ENCODE measurements around the gene RASA4.
"Not testable (repeated sequence)": the region's sequence is repeated elsewhere in the genome, so short reads cannot be mapped to it uniquely, and the experiment has no call there.

DNA sequence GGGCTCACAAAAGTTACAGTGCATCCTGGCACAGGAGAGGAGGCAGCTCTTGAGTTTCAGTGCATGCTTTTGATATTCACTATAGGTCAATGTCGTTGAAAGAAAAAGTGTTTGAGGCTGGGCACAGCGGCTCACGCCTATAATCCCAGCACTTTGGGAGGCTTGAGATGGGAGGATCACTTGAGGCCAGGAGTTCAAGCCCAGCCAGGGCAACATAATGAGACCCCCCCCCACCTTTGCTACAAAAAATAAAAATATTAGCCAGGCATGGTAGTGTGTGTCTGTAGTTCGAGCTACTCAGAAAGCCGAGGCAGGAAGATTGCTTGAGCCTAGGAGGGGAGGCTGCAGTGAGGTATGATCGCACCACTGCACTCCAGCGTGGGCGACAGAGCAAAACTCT, 1.6 kb upstream of the RASA4 start:
- TF ChIP-seq NFRKB, SP1 (IDR thresholded peaks at IDR 0.05): not testable (repeated sequence)

Measured in HEK293T (cell line).